Renal cortical epithelial cell (primary cell): ENCODE results near the gene KCNJ10. TPM values are rescaled to one million over a fixed set of nuclear protein-coding genes. Genes with fewer than 3 reads are reported as not detected.
"Not testable (repeated sequence)": the region's sequence is repeated elsewhere in the genome, so short reads cannot be mapped to it uniquely, and the experiment has no call there.

ENCODE experiments used
- DNase-seq: peaks from one replicate; pipeline ENCODE4 v3.0.0-alpha.2; 2011; ENCODE audit warnings: low read depth
- total RNA-seq: library from RNA; depleted of rRNA; stranded (reverse); fragments of >200 nt; gene quantifications from 2 replicates; pipeline ENCODE4 v1.2.3, GENCODE V29; 2014

Gene KCNJ10
- 0.15 TPM in 1 of 2 replicates, not detected in the other for total RNA-seq

GRCh38 chr1:160069460-160070231, at the start of gene KCNJ10:
Gene KCNJ10 (minus strand): TSS chr1:160070160. CDS start chr1:160042532, 27,628 bp downstream.
- no peak for DNase-seq

DNA sequence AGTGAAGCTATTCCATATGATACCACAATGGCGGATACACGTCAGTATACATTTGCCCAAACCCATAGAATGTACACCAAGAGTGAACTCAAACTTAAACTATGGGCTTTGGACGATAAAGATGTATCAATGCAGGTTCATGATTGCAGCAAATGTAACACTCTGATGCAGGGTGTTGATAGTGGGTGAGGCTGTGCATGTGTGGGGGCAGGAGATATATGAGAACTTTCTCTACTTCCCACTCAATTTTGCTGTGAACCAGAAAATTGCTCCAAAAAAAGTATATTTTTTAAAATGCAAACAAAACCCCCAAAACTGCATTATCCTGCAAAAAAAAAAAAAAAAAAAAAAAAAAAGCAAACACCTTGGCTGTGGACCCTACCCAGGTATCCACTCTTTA, 49.0 kb upstream of the KCNJ10 start:
- DNase-seq: no peak

GRCh38 chr1:160117709-160118183, 47.8 kb upstream of the KCNJ10 start:
- no peak for DNase-seq

- no peak for DNase-seq
Measured at GRCh38 chr1:160117300-160117699, 47.3 kb upstream of the KCNJ10 start.

DNA sequence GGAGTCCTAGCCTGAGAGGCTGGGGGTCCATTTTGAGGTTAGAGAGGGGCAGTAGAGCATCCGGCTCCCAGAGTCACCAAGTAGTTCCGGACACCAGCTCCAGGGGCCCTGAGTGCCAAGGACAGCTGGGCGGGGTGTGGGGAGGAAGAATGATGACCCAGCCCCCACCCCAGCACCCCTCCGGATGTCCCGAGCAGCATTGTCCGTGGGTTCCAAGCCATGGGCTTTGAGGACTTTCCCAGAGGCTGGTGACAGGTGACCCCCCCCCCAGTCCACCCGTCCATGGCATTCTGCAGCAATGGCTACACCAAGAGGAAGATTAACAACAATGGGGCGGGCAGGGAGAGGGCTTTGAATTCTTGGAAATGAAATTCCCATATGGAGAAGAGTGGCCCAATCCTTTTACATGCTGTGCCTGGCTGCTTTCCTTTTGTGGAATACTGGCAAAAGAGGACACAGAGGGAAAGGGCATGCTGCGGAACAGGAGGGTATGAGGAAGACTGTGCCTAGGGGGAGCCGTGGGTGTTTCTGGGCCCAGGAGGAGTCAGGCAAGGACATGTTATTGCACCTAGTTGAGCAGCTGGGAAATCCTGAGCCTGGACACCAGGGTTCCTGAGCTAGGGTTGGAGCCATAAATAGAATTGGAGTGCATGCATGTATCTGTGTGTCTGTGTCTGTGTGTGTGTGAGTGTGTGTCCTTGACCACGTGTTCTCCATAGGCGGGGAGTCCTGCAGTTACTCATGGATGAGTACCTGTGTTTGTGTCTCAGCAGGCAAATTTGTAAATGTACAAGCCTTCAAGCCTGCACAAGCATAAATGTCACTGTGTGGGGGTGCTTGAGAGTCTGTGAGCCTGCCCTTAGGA, 46.6 kb upstream of the KCNJ10 start:
- no peak for DNase-seq

DNA sequence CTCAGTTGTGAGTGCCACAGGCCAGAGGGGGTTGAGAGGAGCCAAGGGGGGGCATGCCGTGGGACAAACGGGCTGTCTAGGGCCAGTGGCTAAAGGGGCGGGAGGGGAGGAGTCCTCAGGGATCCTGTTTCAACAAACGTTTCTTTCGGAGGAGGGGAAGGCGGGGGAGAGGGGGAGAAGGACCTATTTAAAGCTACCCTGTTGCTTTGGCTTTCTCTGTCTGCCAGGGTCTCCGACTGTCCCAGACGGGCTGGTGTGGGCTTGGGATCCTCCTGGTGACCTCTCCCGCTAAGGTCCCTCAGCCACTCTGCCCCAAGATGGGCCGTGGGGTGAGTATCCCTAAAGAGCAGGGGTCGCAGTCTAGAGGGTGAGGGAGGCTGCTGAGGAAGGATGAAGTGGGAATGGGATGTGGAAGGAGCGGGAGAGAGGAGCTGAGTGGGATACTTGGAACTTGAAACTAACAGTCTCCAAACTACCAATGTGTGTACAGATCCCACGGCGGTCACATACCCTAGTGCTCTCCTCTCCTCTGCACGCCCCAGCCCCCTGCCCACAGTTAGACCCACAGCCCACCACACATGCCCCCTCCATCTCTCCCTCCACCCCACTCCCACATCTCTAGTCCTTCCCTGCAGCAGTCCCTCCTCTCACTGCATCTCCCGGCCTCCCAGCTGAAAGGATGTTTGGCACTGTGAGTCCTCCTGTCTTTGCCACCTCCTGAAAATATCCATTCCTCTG, 45.8 kb upstream of the KCNJ10 start, which contains the start of gene ATP1A2:
ATP1A2 (plus strand) TSS at position 215 of the 738 bp plus-strand sequence; CDS start at position 318, 103 bp downstream.
- DNase-seq: no peak

GRCh38 chr1:160114085-160114484, 44.1 kb upstream of the KCNJ10 start:
- no peak for DNase-seq

GRCh38 chr1:160113407-160113806, 43.4 kb upstream of the KCNJ10 start:
- no peak for DNase-seq

- DNase-seq: no peak
Measured at GRCh38 chr1:160112357-160112756, 42.4 kb upstream of the KCNJ10 start.

- DNase-seq: not testable (repeated sequence)
Measured at GRCh38 chr1:160111462-160111861, 41.5 kb upstream of the KCNJ10 start.

GRCh38 chr1:160109686-160110085, 39.7 kb upstream of the KCNJ10 start:
- DNase-seq: no peak

- DNase-seq: peak; percentile 57
Measured at GRCh38 chr1:160108888-160109662, 39.1 kb upstream of the KCNJ10 start.

DNA sequence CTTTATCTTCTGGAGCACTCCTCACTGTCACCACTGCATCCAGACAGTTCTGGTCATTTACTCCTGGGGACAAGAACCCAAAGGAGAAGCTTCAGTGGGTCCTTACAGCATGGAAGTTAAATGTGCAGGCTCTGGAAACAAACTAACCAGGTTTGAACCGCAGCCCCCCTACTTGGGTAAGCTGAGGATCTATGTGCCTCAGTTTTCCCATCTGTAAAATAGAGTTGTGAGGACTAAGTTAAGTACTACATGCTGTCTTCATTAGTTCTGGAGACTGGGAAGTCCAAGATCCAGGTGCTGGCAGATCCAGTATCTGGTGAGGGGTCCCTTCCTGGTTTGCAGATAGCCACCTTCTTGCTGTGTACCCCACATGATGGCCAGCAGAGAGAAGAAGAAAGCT, 37.6 kb upstream of the KCNJ10 start:
- DNase-seq: no peak

- no peak for DNase-seq
Measured at GRCh38 chr1:160105155-160105554, 35.2 kb upstream of the KCNJ10 start.

- no peak for DNase-seq
Measured at GRCh38 chr1:160104486-160104885, 34.5 kb upstream of the KCNJ10 start.

GRCh38 chr1:160103658-160104408, 33.9 kb upstream of the KCNJ10 start:
- DNase-seq: no peak

DNA sequence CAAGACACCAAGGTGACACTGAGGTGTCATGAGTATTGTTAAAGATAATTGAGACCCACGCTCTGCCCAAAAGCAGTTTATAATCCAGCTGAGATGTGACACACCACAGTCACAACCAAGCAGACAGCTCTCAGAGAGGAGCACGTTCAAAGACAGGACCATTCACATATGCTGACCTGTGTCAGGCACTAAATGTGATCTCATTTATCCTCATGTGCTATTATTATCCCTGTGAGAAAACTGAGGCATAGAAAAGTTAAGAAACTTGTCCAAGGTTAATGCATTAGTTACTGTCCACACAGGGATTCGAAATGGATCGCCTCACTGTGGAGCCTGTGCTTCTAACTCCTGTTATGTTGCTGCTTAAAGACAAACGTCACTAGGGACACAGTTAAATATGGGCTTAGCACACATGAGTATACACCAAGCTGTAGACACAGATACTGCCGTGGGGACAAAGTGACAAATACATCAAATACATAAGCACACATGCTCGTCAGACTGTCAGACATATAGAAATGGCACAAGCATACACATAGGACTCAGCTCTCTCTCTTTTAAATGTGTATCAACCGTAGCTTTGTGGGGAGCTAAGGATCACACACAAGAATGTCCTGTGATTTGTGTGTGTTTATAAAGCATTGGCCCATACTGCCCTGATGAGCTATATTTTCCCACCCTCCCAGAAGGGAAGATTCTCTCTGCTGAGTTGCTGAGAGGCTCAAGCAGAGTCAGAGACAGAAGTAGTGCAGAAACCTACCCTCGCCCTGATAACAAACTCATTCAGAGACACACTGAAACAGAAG, 32.0 kb upstream of the KCNJ10 start:
- no peak for DNase-seq

GRCh38 chr1:160101037-160101716, 31.2 kb upstream of the KCNJ10 start:
- DNase-seq: peak; percentile 48
